HCT116 (cell line): ENCODE results near the gene MCEMP1. TPM values are rescaled to one million over a fixed set of nuclear protein-coding genes. Genes with fewer than 3 reads are reported as not detected.

Source experiments
- ATAC-seq: fragments of 200-7000 bp; cut with Tn5 transposase; 2 replicates; pipeline ENCODE4 v1.9.1; 2020; ENCODE audit warnings: mild to moderate bottlenecking, moderate library complexity
- BruUV-seq: library from RNA; stranded (reverse); fragments of 400-500 nt; replicated peaks from 2 replicates; lab custom pipeline; 2021; lab: Mats Ljungman, UMichigan
- CTCF ChIA-PET: fragments of 300-600 bp; sonication (Branson Sonifier 250); formaldehyde crosslinking; loops from one replicate; lab custom pipeline; 2021; ENCODE audit warnings: antibody characterized with exemption; lab: Charles Lee
- POLR2A ChIA-PET: fragments of 300-600, 350-600 bp; sonication (Branson Sonifier 250); formaldehyde crosslinking; loops from one replicate; lab custom pipeline; 2021; ENCODE audit warnings: antibody characterized with exemption; lab: Charles Lee
- RAD21 ChIA-PET, 2 experiments: fragments of 300-600 bp; sonication (Branson Sonifier 250); formaldehyde crosslinking; loops; one replicate each; lab custom pipeline; 2023; ENCODE audit warnings: low total read pairs in 2 of 2; ENCODE audit not compliant: uncharacterized antibody in 2 of 2, unreplicated experiment in 2 of 2, low non-redundant PET in 1 of 2; lab: Charles Lee
- DNase-seq: peaks from one replicate; pipeline ENCODE4 v3.0.0-alpha.2; 2010; ENCODE audit warnings: low read depth, low spot score
- H2AFZ ChIP-seq: fragments of 200-600 bp; shearing (Covaris generic), sonication (generic); 2 replicates; pipeline ENCODE4 v1.6.1; 2017; ENCODE audit warnings: low read depth, mixed run types, mixed read lengths, antibody characterized with exemption, low read length; ENCODE audit not compliant: poor library complexity, severe bottlenecking
- H3K27ac ChIP-seq: 2 replicates; pipeline ENCODE4 v1.5.1; 2012; ENCODE audit warnings: low read depth, low read length
- H3K27me3 ChIP-seq: fragments of 200-600 bp; sonication (generic); 2 replicates; pipeline ENCODE4 v1.6.1; 2016; ENCODE audit warnings: mixed run types, low read length, mixed read lengths; ENCODE audit not compliant: insufficient read depth
- H3K36me3 ChIP-seq, 2 experiments: fragments of 200-500 bp in 1 of 2; fragments of 200-600 bp in 1 of 2; sonication (Bioruptor generic) in 1 of 2; sonication (generic) in 1 of 2; 2 replicates each; pipeline versions ENCODE4 v1.5.1 to v1.6.1; 2014 to 2016; ENCODE audit warnings: low read length in 2 of 2, inconsistent platforms in 1 of 2, mixed read lengths in 1 of 2, mixed run types in 1 of 2; ENCODE audit not compliant: insufficient read depth in 2 of 2, control insufficient read depth in 1 of 2
- H3K4me1 ChIP-seq, 2 experiments: fragments of 200-600 bp in 1 of 2; sonication (generic) in 1 of 2; 2 replicates each; pipeline versions ENCODE4 v1.5.1 to v1.6.1; 2012 to 2017; ENCODE audit warnings: low read length in 2 of 2, inconsistent platforms in 1 of 2, mild to moderate bottlenecking in 1 of 2, mixed read lengths in 1 of 2, mixed run types in 1 of 2, moderate library complexity in 1 of 2; ENCODE audit not compliant: insufficient read depth in 2 of 2, control insufficient read depth in 1 of 2
- H3K4me2 ChIP-seq: fragments of 200-600 bp; sonication (generic); 2 replicates; pipeline ENCODE4 v1.6.1; 2017; ENCODE audit warnings: mixed run types, low read length, mixed read lengths
- H3K4me3 ChIP-seq, 2 experiments: fragments of 200-600 bp in 1 of 2; sonication (generic) in 1 of 2; replicated peaks in 1 of 2; 2 replicates each; pipeline ENCODE4 v1.5.1; 2011 to 2016; ENCODE audit warnings: low read length in 2 of 2, control low read depth in 1 of 2, low read depth in 1 of 2, mild to moderate bottlenecking in 1 of 2, mixed read lengths in 1 of 2, mixed run types in 1 of 2
- H3K79me2 ChIP-seq: fragments of 200-600 bp; sonication (generic); 2 replicates; pipeline ENCODE4 v1.6.1; 2017; ENCODE audit warnings: mild to moderate bottlenecking, mixed run types, low read length, moderate library complexity, mixed read lengths; ENCODE audit not compliant: insufficient read depth
- H3K9ac ChIP-seq: fragments of 200-600 bp; sonication (generic); 2 replicates; pipeline ENCODE4 v1.6.1; 2016; ENCODE audit warnings: low read length, mixed read lengths
- H3K9me2 ChIP-seq: fragments of 200-600 bp; sonication (generic), shearing (Covaris generic); 2 replicates; pipeline ENCODE4 v1.6.1; 2017; ENCODE audit warnings: mixed run types, mild to moderate bottlenecking, moderate library complexity; ENCODE audit not compliant: insufficient read depth
- H3K9me3 ChIP-seq, 2 experiments: fragments of 200-500 bp in 1 of 2; fragments of 200-600 bp in 1 of 2; sonication (Bioruptor generic) in 1 of 2; sonication (generic) in 1 of 2; 2 replicates each; pipeline ENCODE4 v1.6.1; 2014 to 2017; ENCODE audit warnings: low read length in 2 of 2, mixed read lengths in 2 of 2, inconsistent platforms in 1 of 2, low read depth in 1 of 2, mild to moderate bottlenecking in 1 of 2, mixed run types in 1 of 2, moderate library complexity in 1 of 2; ENCODE audit not compliant: control insufficient read depth in 1 of 2, insufficient read depth in 1 of 2
- H4K20me1 ChIP-seq: fragments of 200-600 bp; sonication (generic), shearing (Covaris generic); 2 replicates; pipeline ENCODE4 v1.6.1; 2017; ENCODE audit warnings: mixed run types, mild to moderate bottlenecking, moderate library complexity; ENCODE audit not compliant: insufficient read depth
- ATF3 ChIP-seq: IDR thresholded peaks from 2 replicates; pipeline ENCODE4 v1.6.1; 2012
- CBX3 ChIP-seq: IDR thresholded peaks from 2 replicates; pipeline ENCODE4 v1.6.1; 2012; ENCODE audit warnings: low read depth
- CEBPB ChIP-seq: IDR thresholded peaks from 2 replicates; pipeline ENCODE4 v1.6.1; 2012; ENCODE audit warnings: low read depth
- EGR1 ChIP-seq: IDR thresholded peaks from 2 replicates; pipeline ENCODE4 v1.6.1; 2012; ENCODE audit warnings: low read depth
- ELF1 ChIP-seq: IDR thresholded peaks from 2 replicates; pipeline ENCODE4 v1.6.1; 2012; ENCODE audit warnings: low read depth, borderline replicate concordance
- EZH2 ChIP-seq: fragments of 200-600 bp; sonication (generic); IDR thresholded peaks from 2 replicates; pipeline ENCODE4 v1.6.1; 2017; ENCODE audit warnings: antibody characterized with exemption, mixed run types
- EZH2phosphoT487 ChIP-seq: fragments of 200-600 bp; IDR thresholded peaks from 2 replicates; pipeline ENCODE4 v1.6.1; 2018; ENCODE audit warnings: antibody characterized with exemption, borderline replicate concordance
- FOSL1 ChIP-seq: IDR thresholded peaks from 2 replicates; pipeline ENCODE4 v1.6.1; 2012; ENCODE audit warnings: low read depth
- JUND ChIP-seq: IDR thresholded peaks from 2 replicates; pipeline ENCODE4 v1.6.1; 2012
- MAX ChIP-seq: IDR thresholded peaks from 2 replicates; pipeline ENCODE4 v1.6.1; 2012
- POLR2A ChIP-seq: IDR thresholded peaks from 2 replicates; pipeline ENCODE4 v1.7.0; 2011; ENCODE audit warnings: borderline replicate concordance; ENCODE audit not compliant: insufficient read depth, insufficient read length; ENCODE audit errors: extremely low read depth
- POLR2AphosphoS5 ChIP-seq: IDR thresholded peaks from 2 replicates; pipeline ENCODE4 v1.6.1; 2011; ENCODE audit warnings: mild to moderate bottlenecking, low read depth, low read length, moderate library complexity
- RAD21 ChIP-seq: IDR thresholded peaks from 2 replicates; pipeline ENCODE4 v1.6.1; 2012; ENCODE audit warnings: low read depth, mild to moderate bottlenecking
- REST ChIP-seq: IDR thresholded peaks from 2 replicates; pipeline ENCODE4 v1.6.1; 2012; ENCODE audit warnings: low read depth
- SIN3A ChIP-seq: IDR thresholded peaks from 2 replicates; pipeline ENCODE4 v1.6.1; 2012; ENCODE audit warnings: low read depth
- SP1 ChIP-seq: IDR thresholded peaks from 2 replicates; pipeline ENCODE4 v1.6.1; 2012; ENCODE audit warnings: low read depth
- SRF ChIP-seq: IDR thresholded peaks from 2 replicates; pipeline ENCODE4 v1.6.1; 2012; ENCODE audit warnings: low read depth
- TCF7L2 ChIP-seq: IDR thresholded peaks from 2 replicates; pipeline ENCODE4 v1.7.0; 2011; ENCODE audit warnings: borderline replicate concordance, inconsistent platforms; ENCODE audit not compliant: insufficient read depth, insufficient read length; ENCODE audit errors: extremely low read depth
- ZBTB33 ChIP-seq: IDR thresholded peaks from 2 replicates; pipeline ENCODE4 v1.6.1; 2011; ENCODE audit warnings: mild to moderate bottlenecking, low read length, moderate library complexity; ENCODE audit not compliant: insufficient replicate concordance; ENCODE audit errors: extremely low read depth
- ZFX ChIP-seq: fragments of 450-650 bp; IDR thresholded peaks from 2 replicates; pipeline ENCODE4 v1.6.1; 2017
- ZNF274 ChIP-seq: fragments of 200-500 bp; sonication (Bioruptor generic); IDR thresholded peaks from 2 replicates; pipeline ENCODE4 v1.6.1; 2014; ENCODE audit warnings: mild to moderate bottlenecking, low read depth, low read length, inconsistent platforms
- intact Hi-C: fragments of 100-400 bp; cut with micrococcal nuclease; formaldehyde crosslinking; loops from 2 replicates; pipeline ENCODE4 v1.10.0; 2022
- total RNA-seq: library from RNA; stranded (reverse); gene quantifications from one replicate; pipeline ENCODE4 v1.2.1, GENCODE V29; 2021; ENCODE audit not compliant: unreplicated experiment

The MCEMP1 gene
- total RNA-seq, 1 experiment from 2014 or later: not detected

GRCh38 chr19:7629347-7630054, 47.4 kb upstream of the MCEMP1 start, which contains the start of the genes PET100 and XAB2:
PET100 (plus strand) TSS chr19:7629793; CDS start chr19:7629834, 41 bp downstream.
XAB2 (minus strand) TSS chr19:7629545; CDS start chr19:7629527, 18 bp downstream.
- H3K36me3 ChIP-seq: peaks cover 0 to 20% of the 10 kb centered on the region in 2 experiments; a peak in 3 of 4 replicates
- H3K27ac ChIP-seq: peak within 1 kb of the TSS; percentile 66
- H4K20me1 ChIP-seq: no peaks in the 10 kb centered on the region
- peaks cover 7 to 18% of the 10 kb centered on the region in 2 experiments for H3K4me1 ChIP-seq
- POLR2A ChIA-PET: interaction anchor here (0.8 to 2.0 kb wide), 2 partner anchors 8 to 24 kb away, joined by 5 to 6 read pairs; no protein-coding TSS in a partner anchor
- RAD21 ChIA-PET: interaction anchor here (0.7 to 0.9 kb wide), 3 partner anchors 57 to 61 kb away, joined by 3 read pairs; no protein-coding TSS in a partner anchor
- no TSS peak for BruUV-seq
- H3K9me3 ChIP-seq: no peaks in the 10 kb centered on the region
- peak within 1 kb of the TSS; percentile 79 to 96 for H3K4me3 ChIP-seq
- DNase-seq: peak; percentile 98
- H3K79me2 ChIP-seq: peaks cover 65% of the 10 kb centered on the region
- peak within 1 kb of the TSS; percentile 90 for H3K9ac ChIP-seq
- H3K9me2 ChIP-seq: no peaks in the 10 kb centered on the region
- H3K27me3 ChIP-seq: no peaks in the 10 kb centered on the region
- intact Hi-C loops: no loop called here
- ATAC-seq: peak; percentile 95
- H2AFZ ChIP-seq: no peak within 1 kb of the TSS
- CTCF ChIA-PET: interaction anchor here (0.8 to 1.7 kb wide), 4 partner anchors 12 to 784 kb away, joined by 3 to 11 read pairs (median 5); partner anchors contain the start of genes MARCHF2 and TRAPPC5
- H3K4me2 ChIP-seq: peak within 1 kb of the TSS; percentile 95
- TF ChIP-seq EZH2 (no peak), ZNF274 (no peak), POLR2A (no peak), MAX (peak; percentile 48; the same call in 1 of the 2 replicates), CBX3 (no peak), EGR1 (no peak), CEBPB (no peak), ZBTB33 (peak; percentile 20), FOSL1 (no peak), ELF1 (no peak; the same call in 1 of the 2 replicates), TCF7L2 (peak; percentile 75), JUND (no peak), POLR2AphosphoS5 (peak; percentile 55), REST (no peak), EZH2phosphoT487 (no peak), RAD21 (no peak), SRF (no peak; the same call in 1 of the 2 replicates), ZFX (peak; percentile 44; the same call in 1 of the 2 replicates), SIN3A (0 out of 2 replicates have a peak, but pooled peaks have one; percentile 46), SP1 (peak; percentile 100), ATF3 (no peak)
